GM23338 (cell line): ENCODE data around the gene TARP.

ENCODE experiments used
- ETS1 ChIP-seq: IDR thresholded peaks from 2 replicates; pipeline ENCODE4 v1.6.1; 2016; ENCODE audit warnings: antibody characterized with exemption
- POLR2AphosphoS5 ChIP-seq: IDR thresholded peaks from 2 replicates; pipeline ENCODE4 v1.6.1; 2016; ENCODE audit warnings: antibody characterized with exemption, low read depth
- TF ChIP-seq, protein P1 (sequence below), 2 experiments: fragments of 200-600 bp in 1 of 2; sonication (generic) in 1 of 2; conservative IDR thresholded peaks; 2 replicates each; pipeline versions ENCODE4 v1.5.1 to v1.6.1; 2016 to 2017; ENCODE audit warnings: antibody characterized with exemption in 2 of 2, low read depth in 2 of 2, mild to moderate bottlenecking in 2 of 2, moderate library complexity in 1 of 2

GRCh38 chr7:38283809-38284208, 10.4 kb upstream of the TARP start:
- TF ChIP-seq ETS1 (no peak), POLR2AphosphoS5 (no peak)
- TF ChIP-seq, protein P1, sequence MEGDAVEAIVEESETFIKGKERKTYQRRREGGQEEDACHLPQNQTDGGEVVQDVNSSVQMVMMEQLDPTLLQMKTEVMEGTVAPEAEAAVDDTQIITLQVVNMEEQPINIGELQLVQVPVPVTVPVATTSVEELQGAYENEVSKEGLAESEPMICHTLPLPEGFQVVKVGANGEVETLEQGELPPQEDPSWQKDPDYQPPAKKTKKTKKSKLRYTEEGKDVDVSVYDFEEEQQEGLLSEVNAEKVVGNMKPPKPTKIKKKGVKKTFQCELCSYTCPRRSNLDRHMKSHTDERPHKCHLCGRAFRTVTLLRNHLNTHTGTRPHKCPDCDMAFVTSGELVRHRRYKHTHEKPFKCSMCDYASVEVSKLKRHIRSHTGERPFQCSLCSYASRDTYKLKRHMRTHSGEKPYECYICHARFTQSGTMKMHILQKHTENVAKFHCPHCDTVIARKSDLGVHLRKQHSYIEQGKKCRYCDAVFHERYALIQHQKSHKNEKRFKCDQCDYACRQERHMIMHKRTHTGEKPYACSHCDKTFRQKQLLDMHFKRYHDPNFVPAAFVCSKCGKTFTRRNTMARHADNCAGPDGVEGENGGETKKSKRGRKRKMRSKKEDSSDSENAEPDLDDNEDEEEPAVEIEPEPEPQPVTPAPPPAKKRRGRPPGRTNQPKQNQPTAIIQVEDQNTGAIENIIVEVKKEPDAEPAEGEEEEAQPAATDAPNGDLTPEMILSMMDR (conservative IDR thresholded peaks at IDR 0.05; ENCODE audit: low read depth in 2 of 2): no peak
